ENCODE measurements around the gene TTC3. TPM values are rescaled to one million over a fixed set of nuclear protein-coding genes. Genes with fewer than 3 reads are reported as not detected.

Gene TTC3
- total and polyA plus RNA-seq, 9 of the 15 experiments (the other 6 are each of a cell fraction or from before 2014, with no cell fraction given) = 17.5 to 92.0 (median 59.5) TPM

GRCh38 chr21:37159053-37159776, 86.2 kb downstream of the TTC3 start:
- H2AFZ ChIP-seq (ENCODE audit: low read depth, low read length) = no peak overlapping the region
- peaks cover 81% of the 10 kb centered on the region for H3K36me3 ChIP-seq (ENCODE audit: control insufficient read depth, insufficient read depth, low read length)
- H3K4me3 ChIP-seq = no peak overlapping the region

More at GRCh38 chr21:37159053-37159776, 86.2 kb downstream of the TTC3 start:
- Histone ChIP-seq H3K9me1 (ENCODE audit: control insufficient read depth, insufficient read depth, low read length) (no peaks in the 10 kb centered on the region), H3K4me1 (replicated peaks in 1 of 2; ENCODE audit: control insufficient read depth in 2 of 2, insufficient read depth in 2 of 2, low read length in 2 of 2) (peaks cover 0 to 12% of the 10 kb centered on the region in 2 experiments; a peak in 2 of 5 replicates), H3K4me2 (ENCODE audit: insufficient read depth, low read length) (no peak overlapping the region), H3K27me3 (ENCODE audit: control insufficient read depth in 2 of 2, insufficient read depth in 2 of 2, low read length in 2 of 2) (no peaks in the 10 kb centered on the region), H3K9ac (ENCODE audit: insufficient read depth in 1 of 2, low read depth in 2 of 2, low read length in 2 of 2) (no peak overlapping the region), H3K79me2 (ENCODE audit: control insufficient read depth, insufficient read depth, low read length) (no peaks in the 10 kb centered on the region), H4K20me1 (replicated peaks; ENCODE audit: control insufficient read depth, insufficient read depth, low read length) (no peaks in the 10 kb centered on the region), H3K27ac (ENCODE audit: extremely low read depth, low read depth, low read length) (no peak overlapping the region), H3K9me3 (replicated peaks; ENCODE audit: control insufficient read depth, insufficient read depth, low read depth, low read length) (no peaks in the 10 kb centered on the region)
- ChIA-PET POLR2A (interaction anchor here (1.3 to 1.6 kb wide), 2 partner anchors 13 to 14 kb away, joined by 4 to 5 read pairs; no protein-coding TSS in a partner anchor), CTCF (ENCODE audit: low intra/inter-chr PET ratio) (no interaction called here)
- peak; percentile 31 for ATAC-seq
- DNase-seq (ENCODE audit: extremely low read depth in 1 of 4, low spot score in 3 of 4) = no peak
- FAIRE-seq = no peak
- TF ChIP-seq TAF15 (IDR thresholded peaks at IDR 0.05; ENCODE audit: low read depth, low read length) = no peak
- TF ChIP-seq ZBTB9 (CRISPR knock-in tag; IDR thresholded peaks at IDR 0.05) = no peak
- peak; percentile 75 for TF ChIP-seq ZNF316 (IDR thresholded peaks at IDR 0.05)
- TF ChIP-seq ZNF134 (CRISPR knock-in tag; conservative IDR thresholded peaks at IDR 0.05) = no peak
- TF ChIP-seq C11orf30 (IDR thresholded peaks at IDR 0.05; ENCODE audit: low read depth) = peak; percentile 52; the same call in 1 of the 2 replicates
- 0 out of 2 replicates have a peak, but pooled peaks have one; percentile 17 for TF ChIP-seq MAFG (tag; conservative IDR thresholded peaks at IDR 0.05)
- intact Hi-C loops (cut with micrococcal nuclease) = no loop called here
- BruUV-seq (replicated peaks) = no TSS peak
- WGBS (ENCODE audit: insufficient coverage, low coverage, missing lambda C conversion rate) = 83% methylated on average over 8 of the region's 8 CpGs
- in situ Hi-C loops (cut with MboI) = no loop called here
